Activated CD4-positive, CD25-positive, alpha-beta regulatory T cell treated with anti-CD3 and anti-CD28 coated beads, Interleukin-2, amount 50 U/mL, for 24 hours (primary cell): ENCODE results near the gene MACC1.
"Not testable (repeated sequence)": the region's sequence is repeated elsewhere in the genome, so short reads cannot be mapped to it uniquely, and the experiment has no call there.

ENCODE experiments used
- ATAC-seq, 2 donors: fragments of 150-1000 bp; cut with Tn5 transposase; one replicate each; pipeline ENCODE4 v1.10.0; 2021; ENCODE audit warnings: mild to moderate bottlenecking in 1 of 2, moderate library complexity in 1 of 2

The MACC1 gene

GRCh38 chr7:20206104-20206896 is 10.9 kb downstream of the MACC1 start:
- no peak for ATAC-seq

- ATAC-seq: no peak
These were observed 13.9 kb downstream of the MACC1 start for GRCh38 chr7:20203316-20203715.

- no peak for ATAC-seq
These were observed 15.8 kb downstream of the MACC1 start for GRCh38 chr7:20201380-20201779.

- no peak for ATAC-seq
These were observed 16.2 kb downstream of the MACC1 start for GRCh38 chr7:20200971-20201370.

- ATAC-seq: peak in 1 of 2 donors; percentile 10
These were observed 16.8 kb downstream of the MACC1 start for GRCh38 chr7:20200361-20200760.

GRCh38 chr7:20199015-20199737 is 18.0 kb downstream of the MACC1 start:
- peak; percentile 57 to 70 for ATAC-seq

- ATAC-seq: no peak
These were observed 18.9 kb downstream of the MACC1 start for GRCh38 chr7:20198260-20198659.

- no peak for ATAC-seq
These were observed 19.3 kb downstream of the MACC1 start for GRCh38 chr7:20197837-20198236.

- ATAC-seq: no peak
These were observed 19.9 kb downstream of the MACC1 start for GRCh38 chr7:20197125-20197748.

- ATAC-seq: no peak
These were observed 22.7 kb downstream of the MACC1 start for GRCh38 chr7:20194343-20194995.

- ATAC-seq: no peak
These were observed 23.3 kb downstream of the MACC1 start for GRCh38 chr7:20193873-20194272.

GRCh38 chr7:20193242-20193777 is 23.9 kb downstream of the MACC1 start:
- ATAC-seq: no peak

GRCh38 chr7:20191391-20191869 is 25.8 kb downstream of the MACC1 start:
- ATAC-seq: no peak

GRCh38 chr7:20190560-20191390 is 26.4 kb downstream of the MACC1 start:
- no peak for ATAC-seq

- no peak for ATAC-seq
These were observed 27.3 kb downstream of the MACC1 start for GRCh38 chr7:20189852-20190251.

- no peak for ATAC-seq
These were observed 28.6 kb downstream of the MACC1 start for GRCh38 chr7:20188567-20188966.

GRCh38 chr7:20187850-20188249 is 29.3 kb downstream of the MACC1 start:
- ATAC-seq: not testable (repeated sequence)

GRCh38 chr7:20185988-20186387 is 31.2 kb downstream of the MACC1 start:
- ATAC-seq: no peak

- no peak for ATAC-seq
These were observed 34.1 kb downstream of the MACC1 start for GRCh38 chr7:20183086-20183485.

- no peak for ATAC-seq
These were observed 40.5 kb downstream of the MACC1 start for GRCh38 chr7:20176578-20177242.

GRCh38 chr7:20173828-20174227 is 43.4 kb downstream of the MACC1 start:
- no peak for ATAC-seq
